HG02763 (cell line): ENCODE measurements around the gene ANKRD31.

Experiments
- ATAC-seq: cut with Tn5 transposase; IDR thresholded peaks from one replicate; pipeline ENCODE4 v1.9.1; 2021; ENCODE audit warnings: mild to moderate bottlenecking, moderate library complexity; ENCODE audit not compliant: unreplicated experiment

Gene ANKRD31

GRCh38 chr5:75044406-75044805 lies 192.3 kb downstream of the ANKRD31 start:
- ATAC-seq = no peak

GRCh38 chr5:75043633-75044264 lies 192.9 kb downstream of the ANKRD31 start:
- ATAC-seq = no peak

GRCh38 chr5:75042522-75042921 lies 194.2 kb downstream of the ANKRD31 start:
- ATAC-seq = no peak

- no peak for ATAC-seq
These were observed 195.7 kb downstream of the ANKRD31 start for GRCh38 chr5:75040973-75041372.

GRCh38 chr5:75037106-75037505 lies 199.6 kb downstream of the ANKRD31 start:
- ATAC-seq = no peak

GRCh38 chr5:75034137-75034739 lies 202.4 kb downstream of the ANKRD31 start:
- ATAC-seq = no peak

- no peak for ATAC-seq
These were observed 205.3 kb downstream of the ANKRD31 start for GRCh38 chr5:75031366-75031765.

- ATAC-seq = no peak
These were observed 208.6 kb downstream of the ANKRD31 start for GRCh38 chr5:75028090-75028489.

GRCh38 chr5:75023368-75024159 lies 213.1 kb downstream of the ANKRD31 start:
- ATAC-seq = no peak

- ATAC-seq = no peak
These were observed 214.9 kb downstream of the ANKRD31 start for GRCh38 chr5:75021800-75022199.

- ATAC-seq = no peak
These were observed 215.5 kb downstream of the ANKRD31 start for GRCh38 chr5:75021219-75021618.

GRCh38 chr5:75020016-75020656 lies 216.5 kb downstream of the ANKRD31 start:
- no peak for ATAC-seq

- ATAC-seq = no peak
These were observed 217.7 kb downstream of the ANKRD31 start for GRCh38 chr5:75018805-75019587.
